Mononuclear cell (primary cell): Measurements from ENCODE around the gene ADM2. TPM values are rescaled to one million over a fixed set of nuclear protein-coding genes. Genes with fewer than 3 reads are reported as not detected.

ENCODE experiments used
- H3K27me3 ChIP-seq: 2 replicates; pipeline ENCODE4 v1.6.0; 2011; ENCODE audit warnings: low read length, control low read depth; ENCODE audit not compliant: insufficient read depth
- H3K4me1 ChIP-seq: 2 replicates; pipeline ENCODE4 v1.5.1; 2011; ENCODE audit warnings: mild to moderate bottlenecking, low read length, control low read depth; ENCODE audit not compliant: insufficient read depth
- H3K4me3 ChIP-seq: 2 replicates; pipeline ENCODE4 v1.5.1; 2011; ENCODE audit warnings: mild to moderate bottlenecking, low read length, moderate library complexity
- H3K9me3 ChIP-seq: 2 replicates; pipeline ENCODE4 v1.5.1; 2011; ENCODE audit warnings: low read depth, mild to moderate bottlenecking, control low read depth, low read length
- total RNA-seq: library from RNA; depleted of rRNA; stranded (reverse); fragments of >200 nt; gene quantifications from one replicate; pipeline ENCODE4 v1.2.3, GENCODE V29; 2012

ADM2 gene
- total RNA-seq, 1 donor = 0.31 TPM

DNA sequence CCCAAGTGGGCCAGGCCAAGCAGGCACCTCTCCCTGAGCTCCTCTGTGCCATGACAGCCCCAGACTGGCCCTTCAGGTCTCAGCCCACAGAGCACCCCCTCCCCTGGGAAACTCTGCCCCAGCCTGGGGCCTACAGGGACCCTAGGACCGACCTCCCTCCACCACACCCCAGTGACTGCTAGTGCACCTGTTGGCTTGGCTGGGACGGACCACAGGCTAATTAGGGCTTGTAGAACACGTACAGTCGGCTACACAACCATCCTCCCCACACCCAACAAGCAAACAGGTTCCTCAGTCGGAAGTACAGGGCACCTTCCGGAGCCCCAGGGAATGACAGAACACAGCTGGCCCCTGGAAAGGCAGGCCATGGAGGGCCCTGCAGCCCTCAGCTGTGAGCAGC is 10.9 kb upstream of the ADM2 start:
- Histone ChIP-seq H3K27me3 (no peaks in the 10 kb centered on the region), H3K4me1 (peaks cover 63% of the 10 kb centered on the region), H3K4me3 (no peak overlapping the region), H3K9me3 (no peaks in the 10 kb centered on the region)

DNA sequence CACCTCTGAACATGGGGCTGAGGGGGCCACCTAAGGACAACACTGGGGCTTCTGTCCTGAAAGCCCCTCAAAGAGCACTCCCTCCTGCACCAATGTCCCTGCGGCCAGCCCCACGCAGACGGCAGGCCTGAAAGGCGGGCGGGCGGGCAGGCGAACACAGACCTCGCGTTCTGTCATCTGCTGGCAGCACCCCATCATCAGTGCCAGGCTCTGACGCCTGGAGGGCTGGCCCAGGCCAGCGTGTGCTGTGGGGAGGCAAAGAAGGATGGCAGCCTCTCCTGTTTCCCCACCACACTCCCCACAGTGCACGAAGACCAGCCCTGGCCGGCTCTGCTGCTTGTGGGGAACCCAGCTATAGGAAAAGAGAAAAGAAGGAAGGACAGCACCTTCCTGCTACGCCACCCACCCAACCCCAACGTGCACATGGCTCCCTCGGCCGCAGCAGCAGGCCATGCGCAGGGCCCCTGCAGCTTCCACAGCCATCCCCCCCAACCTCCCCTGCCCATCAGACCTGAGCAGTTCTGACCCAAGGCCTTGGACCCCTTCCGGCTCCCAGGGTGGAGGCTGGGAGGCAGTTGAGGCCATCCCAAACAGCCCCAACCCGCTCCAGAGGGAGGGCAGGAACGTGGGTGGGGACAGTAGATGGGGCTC is 10.0 kb upstream of the ADM2 start:
- Histone ChIP-seq H3K9me3 (no peaks in the 10 kb centered on the region), H3K4me1 (peaks cover 65% of the 10 kb centered on the region), H3K4me3 (no peak overlapping the region)

DNA sequence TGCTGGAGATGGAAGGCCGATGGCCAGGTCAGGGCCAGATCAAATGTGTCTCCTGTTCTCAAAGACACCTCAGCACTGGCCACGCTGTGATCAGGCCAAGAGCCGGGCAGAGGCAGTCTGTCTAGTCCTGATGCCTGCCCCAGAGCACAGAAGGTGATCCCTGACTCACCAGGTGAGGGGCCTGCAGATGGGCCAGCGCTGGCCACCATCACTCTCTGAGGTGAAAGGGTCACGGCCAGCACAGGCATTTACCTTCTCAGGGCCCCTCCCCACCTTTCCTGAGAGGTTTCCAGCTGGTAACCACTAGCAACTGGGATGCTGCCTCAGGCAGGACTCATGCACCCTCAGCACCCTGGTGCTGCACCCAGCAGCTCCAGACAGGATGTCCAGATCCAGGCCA is 9.4 kb upstream of the ADM2 start:
- H3K9me3 ChIP-seq = no peaks in the 10 kb centered on the region
- peaks cover 65% of the 10 kb centered on the region for H3K4me1 ChIP-seq
- H3K27me3 ChIP-seq = no peaks in the 10 kb centered on the region
- no peak overlapping the region for H3K4me3 ChIP-seq

More for the DNA sequence above, 10.0 kb upstream of the ADM2 start:
- no peaks in the 10 kb centered on the region for H3K27me3 ChIP-seq

DNA sequence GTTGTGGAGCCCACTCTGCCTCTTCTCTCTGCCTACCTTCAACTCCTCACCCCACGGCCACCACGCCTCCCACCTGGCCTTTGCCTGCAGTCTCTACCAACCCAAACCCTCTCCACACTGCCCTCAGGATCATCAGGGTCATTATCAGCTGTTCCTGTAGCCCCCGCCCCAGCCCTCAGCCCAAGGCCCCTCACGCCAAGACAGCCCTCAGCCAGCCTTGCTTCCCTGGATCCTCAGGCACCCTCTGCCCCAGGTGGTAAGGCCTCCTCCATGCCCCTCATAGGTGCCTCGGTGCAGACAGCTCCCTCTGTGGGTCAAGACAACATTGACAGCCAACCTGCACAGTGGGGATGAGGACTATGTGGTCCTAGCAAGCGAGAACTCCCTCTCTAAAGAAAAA is 8.3 kb upstream of the ADM2 start:
- H3K4me3 ChIP-seq = no peak overlapping the region
- no peaks in the 10 kb centered on the region for H3K27me3 ChIP-seq

DNA sequence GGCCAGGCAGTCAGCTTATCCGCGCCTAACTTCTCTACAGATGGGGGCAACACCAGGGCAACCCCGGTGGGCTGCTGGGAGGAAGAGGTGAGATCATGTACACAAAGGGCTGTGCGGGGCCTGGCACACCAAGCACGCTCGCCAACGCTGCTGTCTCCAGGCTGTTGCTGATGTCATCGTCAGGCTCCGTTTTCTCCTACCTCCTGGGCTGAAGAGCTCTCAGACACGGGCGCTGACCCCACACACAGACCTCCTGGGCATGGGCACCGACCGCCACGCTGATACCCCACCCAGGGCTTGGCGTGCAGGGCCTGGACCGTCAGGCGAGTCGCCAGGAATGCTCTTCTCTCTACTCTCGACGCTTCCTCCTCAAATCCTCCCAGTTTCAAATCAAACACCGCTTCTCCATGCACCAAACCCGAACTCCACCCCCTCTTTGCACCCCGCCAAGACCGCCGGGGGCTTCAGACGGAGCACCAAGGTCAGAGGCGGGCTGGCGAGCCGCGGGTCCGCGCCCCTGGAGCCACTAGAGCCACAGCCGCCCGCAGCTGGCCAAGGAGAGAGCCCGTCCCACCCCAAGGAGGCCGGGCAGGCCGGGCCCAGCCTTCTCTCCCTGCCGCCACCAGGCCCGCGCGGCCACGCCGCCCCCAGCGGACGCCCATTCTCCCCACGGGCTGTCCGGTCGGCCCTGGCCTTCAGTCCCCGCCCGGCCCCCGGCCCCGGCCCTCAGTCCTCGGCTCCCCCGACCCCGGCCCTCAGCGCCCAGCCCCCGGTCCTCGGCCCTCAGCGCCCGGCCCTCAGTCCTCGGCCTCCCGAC is 7.3 kb upstream of the ADM2 start:
- no peaks in the 10 kb centered on the region for H3K27me3 ChIP-seq
- H3K4me1 ChIP-seq = peaks cover 57% of the 10 kb centered on the region
- H3K4me3 ChIP-seq = peak overlapping the region; percentile 55
- no peaks in the 10 kb centered on the region for H3K9me3 ChIP-seq

More for the DNA sequence above, 8.3 kb upstream of the ADM2 start:
- Histone ChIP-seq H3K4me1 (peaks cover 65% of the 10 kb centered on the region), H3K9me3 (no peaks in the 10 kb centered on the region)

DNA sequence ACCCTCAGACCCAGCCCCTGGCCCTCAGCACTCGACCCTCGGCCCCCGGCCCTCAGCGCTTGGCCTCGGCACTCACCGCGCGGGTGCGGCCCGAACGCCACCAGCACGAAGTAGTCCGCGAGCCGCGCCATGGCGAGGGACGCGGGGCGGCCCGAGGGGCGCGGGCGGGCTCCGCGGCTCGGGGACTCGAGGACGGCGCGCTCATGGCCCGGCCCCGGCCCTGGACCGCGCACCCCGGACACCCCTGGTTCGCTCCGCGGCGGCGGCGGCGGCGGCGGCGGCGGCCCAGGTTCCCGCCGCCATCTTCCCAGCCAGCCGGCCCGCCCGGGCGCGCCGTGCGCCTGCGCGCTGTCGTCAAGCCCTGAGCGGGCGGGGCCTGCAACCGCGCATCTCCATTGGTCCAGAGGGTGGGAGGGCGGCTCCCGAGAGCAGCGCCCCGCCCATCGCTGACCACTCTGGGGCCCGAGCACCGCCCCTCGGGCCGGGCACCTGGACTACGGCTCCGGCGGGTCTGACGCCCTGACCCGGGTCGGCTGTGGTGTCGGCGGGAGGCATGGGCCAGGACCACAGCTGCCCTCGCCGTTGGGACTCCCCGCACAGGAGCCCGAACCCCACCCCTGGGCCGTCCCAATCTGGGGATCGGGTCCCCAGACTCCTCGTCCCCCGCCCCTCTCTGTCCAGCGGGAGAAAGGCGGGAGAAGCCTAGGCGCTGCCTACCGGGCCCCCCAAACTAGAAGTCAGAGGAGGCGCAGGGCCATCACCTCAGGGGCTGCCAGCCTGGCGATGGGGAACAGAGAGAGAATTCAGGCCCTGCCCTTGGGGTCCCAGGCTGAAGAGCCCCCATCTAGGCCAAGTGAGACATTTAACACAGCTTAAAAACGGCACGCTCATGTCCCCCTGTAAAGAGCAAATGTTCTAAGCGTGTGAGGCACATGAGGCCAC is 6.4 kb upstream of the ADM2 start, which contains the start of gene SBF1:
SBF1 (minus strand) TSS at position 326 of the 942 bp plus-strand sequence; CDS start at position 131, 195 bp downstream.
- Histone ChIP-seq H3K4me3 (peak within 1 kb of the TSS; percentile 55), H3K4me1 (peaks cover 48% of the 10 kb centered on the region), H3K27me3 (peaks cover 3% of the 10 kb centered on the region), H3K9me3 (no peaks in the 10 kb centered on the region)

DNA sequence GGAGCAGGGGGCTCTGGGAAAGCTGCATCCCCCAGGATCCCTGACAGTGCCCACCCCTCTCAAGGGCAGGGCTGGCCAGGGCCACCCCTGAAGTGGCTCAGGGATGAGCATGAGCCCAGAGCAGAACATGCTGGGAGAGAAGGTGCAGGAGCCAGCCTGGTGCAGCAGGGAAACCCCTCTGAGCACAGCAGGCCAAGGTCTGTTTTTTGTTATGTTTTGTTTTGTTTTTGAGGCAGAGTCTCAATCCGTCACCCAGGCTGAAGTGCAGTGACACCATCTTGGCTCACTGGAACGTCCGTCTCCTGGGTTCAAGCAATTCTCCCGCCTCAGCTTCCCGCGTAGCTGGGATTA is 5.7 kb upstream of the ADM2 start:
- H3K4me1 ChIP-seq = peaks cover 42% of the 10 kb centered on the region
- no peaks in the 10 kb centered on the region for H3K9me3 ChIP-seq
- H3K4me3 ChIP-seq = no peak overlapping the region
- H3K27me3 ChIP-seq = peaks cover 8% of the 10 kb centered on the region

DNA sequence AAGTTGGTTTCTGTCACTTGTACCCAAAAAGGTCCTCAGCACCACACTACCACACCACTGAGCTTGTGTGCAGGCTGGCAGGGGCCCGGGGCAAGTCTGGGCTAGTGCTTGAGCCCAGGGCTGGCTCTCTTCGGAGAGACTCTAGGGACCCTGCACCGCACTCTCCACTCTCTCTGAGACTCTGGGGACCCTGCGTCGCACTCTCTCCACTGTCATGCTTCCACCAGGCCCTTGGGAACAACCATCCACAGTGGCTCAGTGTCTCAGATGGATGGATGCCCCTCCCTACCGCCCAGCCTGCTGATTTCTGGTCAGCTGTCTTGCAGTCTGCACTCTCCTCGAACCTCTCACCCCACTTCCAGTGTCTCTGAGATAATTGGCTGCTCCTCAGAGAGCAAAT is 4.5 kb upstream of the ADM2 start:
- Histone ChIP-seq H3K4me1 (peaks cover 35% of the 10 kb centered on the region), H3K9me3 (no peaks in the 10 kb centered on the region), H3K4me3 (no peak overlapping the region), H3K27me3 (peaks cover 8% of the 10 kb centered on the region)

DNA sequence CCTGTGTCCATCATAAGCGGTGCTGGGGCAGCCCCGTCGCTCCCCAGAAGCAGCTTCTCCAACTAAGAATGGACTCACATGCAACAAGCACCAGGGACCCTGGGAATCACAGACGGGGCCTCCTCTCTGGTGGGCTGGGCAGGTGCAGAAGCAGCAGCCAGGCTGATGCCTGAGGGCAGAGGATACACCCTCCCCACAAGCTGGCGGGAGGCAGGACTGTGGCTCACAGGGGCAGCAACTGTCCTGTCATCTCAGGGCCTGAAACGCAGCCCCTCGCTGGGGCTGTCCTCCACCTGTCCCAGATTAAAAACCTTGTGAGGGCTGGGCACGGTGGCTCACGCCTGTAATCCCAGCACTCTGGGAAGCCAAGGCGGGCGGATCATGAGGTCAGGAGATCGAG is 3.4 kb upstream of the ADM2 start:
- Histone ChIP-seq H3K4me3 (no peak overlapping the region), H3K4me1 (peaks cover 31% of the 10 kb centered on the region), H3K9me3 (no peaks in the 10 kb centered on the region), H3K27me3 (peaks cover 11% of the 10 kb centered on the region)

DNA sequence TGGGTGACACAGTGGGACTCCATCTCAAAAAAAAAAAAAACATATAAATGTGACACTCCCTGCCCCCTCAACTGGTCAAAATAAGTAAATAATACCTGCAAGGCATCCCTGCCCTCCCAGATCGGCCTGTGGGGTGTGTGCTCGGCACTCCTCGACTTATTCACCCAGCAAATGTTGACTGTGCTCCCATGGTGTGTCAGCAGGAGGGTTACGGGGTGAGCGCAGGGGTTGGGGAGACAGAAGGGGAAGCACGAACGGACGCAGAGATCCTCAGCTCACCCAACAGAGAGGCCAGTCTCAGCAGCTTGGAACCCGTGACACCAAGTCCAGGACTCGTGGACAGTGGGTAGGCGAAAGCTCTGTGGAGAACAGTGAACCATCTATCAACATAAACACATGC is 1.6 kb upstream of the ADM2 start:
- Histone ChIP-seq H3K27me3 (peaks cover 11% of the 10 kb centered on the region), H3K4me1 (peaks cover 18% of the 10 kb centered on the region), H3K9me3 (no peaks in the 10 kb centered on the region), H3K4me3 (no peak overlapping the region)

DNA sequence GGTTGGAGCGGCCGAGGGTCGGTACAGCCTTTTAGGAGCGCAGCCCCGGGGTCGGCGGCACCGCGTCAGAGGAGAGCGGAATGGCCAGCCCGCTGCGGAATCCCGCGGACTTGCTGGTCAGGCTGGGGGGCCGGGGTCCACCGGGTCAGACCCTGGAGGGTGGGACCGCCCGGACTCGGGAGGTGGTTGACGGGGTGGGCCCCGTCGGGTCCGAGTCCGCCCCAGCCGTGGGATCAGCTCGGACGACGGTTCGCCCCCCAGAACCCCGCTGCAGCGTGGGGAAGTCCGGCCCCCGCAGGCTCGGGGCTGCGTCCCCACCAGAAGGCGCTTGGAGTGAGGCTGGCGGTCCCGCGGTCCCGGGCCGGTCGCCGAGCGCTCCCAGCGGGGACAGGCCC is 301 bp upstream of the ADM2 start:
- H3K4me1 ChIP-seq = peaks cover 12% of the 10 kb centered on the region
- H3K4me3 ChIP-seq = peak overlapping the region; percentile 30
- H3K9me3 ChIP-seq = no peaks in the 10 kb centered on the region

DNA sequence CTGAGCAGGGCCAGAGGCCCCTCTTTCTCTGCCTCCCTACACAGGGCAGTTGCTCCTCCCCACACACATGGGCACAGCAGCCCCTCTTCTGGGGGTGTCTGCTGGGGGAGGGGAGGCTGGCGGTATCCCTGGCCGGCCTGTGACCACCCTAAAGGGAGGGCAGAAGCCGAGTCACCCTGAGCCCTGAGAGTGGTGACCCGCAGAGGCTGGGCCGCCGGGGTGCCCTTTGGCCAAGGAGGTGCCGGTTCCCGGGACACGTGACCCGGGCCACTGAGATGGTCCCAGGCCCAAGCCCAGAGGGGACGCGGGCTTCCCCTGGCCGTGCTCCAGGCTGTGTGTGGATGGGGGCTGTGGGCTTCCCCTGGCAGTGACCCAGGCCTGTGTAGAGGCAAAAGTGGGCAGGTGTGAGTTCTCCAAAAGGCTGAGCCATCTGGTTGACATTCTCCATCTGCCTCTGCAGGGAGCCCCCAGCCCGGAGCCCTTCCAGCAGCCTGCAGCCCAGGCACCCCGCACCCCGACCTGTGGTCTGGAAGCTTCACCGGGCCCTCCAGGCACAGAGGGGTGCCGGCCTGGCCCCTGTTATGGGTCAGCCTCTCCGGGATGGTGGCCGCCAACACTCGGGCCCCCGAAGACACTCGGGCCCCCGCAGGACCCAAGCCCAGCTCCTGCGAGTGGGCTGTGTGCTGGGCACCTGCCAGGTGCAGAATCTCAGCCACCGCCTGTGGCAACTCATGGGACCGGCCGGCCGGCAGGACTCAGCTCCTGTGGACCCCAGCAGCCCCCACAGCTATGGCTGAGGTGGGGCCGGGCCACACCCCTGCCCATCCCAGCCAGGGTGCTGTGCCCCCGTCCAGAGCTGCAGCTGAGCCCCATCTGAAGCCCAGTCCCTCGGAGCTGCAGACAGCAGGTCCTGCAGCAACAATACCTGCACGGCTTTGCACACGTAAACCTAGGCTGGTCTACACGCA is 1.0 kb downstream of the ADM2 start:
- Histone ChIP-seq H3K4me1 (peaks cover 12% of the 10 kb centered on the region), H3K27me3 (peaks cover 11% of the 10 kb centered on the region), H3K4me3 (no peak overlapping the region), H3K9me3 (no peaks in the 10 kb centered on the region)

More for the DNA sequence above, 301 bp upstream of the ADM2 start:
- H3K27me3 ChIP-seq = peaks cover 11% of the 10 kb centered on the region

DNA sequence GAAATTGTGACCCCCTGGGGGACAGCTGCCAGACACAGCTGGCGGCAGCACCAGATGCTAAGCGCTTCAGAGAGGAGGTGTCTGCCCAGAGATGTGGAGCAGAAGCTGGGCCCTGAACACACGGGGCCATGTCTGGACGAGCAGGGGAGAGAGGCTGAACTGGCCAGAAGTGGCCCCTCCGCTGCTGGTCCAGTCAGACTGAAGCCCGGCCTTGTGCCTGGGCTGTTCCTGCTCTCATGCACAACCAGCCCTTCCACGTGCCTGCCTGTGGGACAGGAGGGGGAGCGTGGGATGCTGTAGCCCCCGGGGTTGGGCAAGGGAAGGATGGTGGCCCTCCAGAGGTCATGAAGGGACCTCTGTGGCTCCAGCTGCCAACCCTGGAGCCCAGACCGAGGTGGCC is 1.8 kb downstream of the ADM2 start:
- Histone ChIP-seq H3K4me3 (no peak overlapping the region), H3K27me3 (peaks cover 11% of the 10 kb centered on the region), H3K9me3 (no peaks in the 10 kb centered on the region), H3K4me1 (peaks cover 12% of the 10 kb centered on the region)

DNA sequence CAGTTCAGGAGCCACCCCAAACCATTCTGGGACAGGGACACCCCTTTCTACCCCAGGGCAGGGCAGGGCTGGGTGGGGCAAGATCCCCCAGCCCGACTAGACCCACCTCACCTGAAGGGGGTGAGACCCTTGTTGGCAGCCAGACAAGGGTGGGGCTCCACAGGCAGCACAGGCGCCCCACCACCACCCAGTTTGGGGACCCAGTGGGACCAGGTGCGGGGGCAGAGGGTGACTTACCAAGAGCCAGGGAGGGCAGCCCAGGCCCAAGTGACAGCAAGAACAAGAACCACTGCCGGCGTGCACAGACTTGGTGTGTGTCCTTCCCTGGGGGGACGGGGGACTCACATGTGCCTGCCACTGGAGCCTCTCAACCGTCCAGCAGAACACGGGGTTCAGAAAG is 2.2 kb downstream of the ADM2 start:
- peaks cover 12% of the 10 kb centered on the region for H3K4me1 ChIP-seq
- no peak overlapping the region for H3K4me3 ChIP-seq
- H3K27me3 ChIP-seq = peaks cover 11% of the 10 kb centered on the region
- H3K9me3 ChIP-seq = no peaks in the 10 kb centered on the region
